ENCODE results near the gene BARHL2.

The BARHL2 gene

GRCh38 chr1:90724926-90725656 lies 8.0 kb upstream of the BARHL2 start:
- DNase-seq (ENCODE audit: low read depth in 1 of 2, low spot score in 1 of 2): no peak

- DNase-seq (ENCODE audit: low read depth in 1 of 2, low spot score in 1 of 2): no peak
Observed at GRCh38 chr1:90724361-90724760, 7.3 kb upstream of the BARHL2 start.

GRCh38 chr1:90723590-90724108 lies 6.5 kb upstream of the BARHL2 start:
- DNase-seq (ENCODE audit: low read depth in 1 of 2, low spot score in 1 of 2): no peak

GRCh38 chr1:90722874-90723589 lies 5.9 kb upstream of the BARHL2 start:
- DNase-seq (ENCODE audit: low read depth in 1 of 2, low spot score in 1 of 2): no peak

GRCh38 chr1:90721210-90722194 lies 4.4 kb upstream of the BARHL2 start:
- DNase-seq (ENCODE audit: low read depth in 1 of 2, low spot score in 1 of 2): no peak

GRCh38 chr1:90720145-90720636 lies 3.1 kb upstream of the BARHL2 start:
- DNase-seq (ENCODE audit: low read depth in 1 of 2, low spot score in 1 of 2): no peak

GRCh38 chr1:90719330-90720144 lies 2.4 kb upstream of the BARHL2 start:
- DNase-seq (ENCODE audit: low read depth in 1 of 2, low spot score in 1 of 2): no peak

- DNase-seq (ENCODE audit: low read depth in 1 of 2, low spot score in 1 of 2): no peak
Observed at GRCh38 chr1:90718411-90719329, 1.6 kb upstream of the BARHL2 start.

- no peak for DNase-seq (ENCODE audit: low read depth in 1 of 2, low spot score in 1 of 2)
Observed at GRCh38 chr1:90717665-90718410, 736 bp upstream of the BARHL2 start.

- no peak for DNase-seq (ENCODE audit: low read depth in 1 of 2, low spot score in 1 of 2)
Observed at GRCh38 chr1:90717356-90717664, 208 bp upstream of the BARHL2 start.

GRCh38 chr1:90716243-90716551 lies 905 bp downstream of the BARHL2 start:
- DNase-seq (ENCODE audit: low read depth in 1 of 2, low spot score in 1 of 2): no peak

- DNase-seq (ENCODE audit: low read depth in 1 of 2, low spot score in 1 of 2): no peak
Observed at GRCh38 chr1:90715309-90715708, 1.8 kb downstream of the BARHL2 start.

GRCh38 chr1:90714521-90714951 lies 2.6 kb downstream of the BARHL2 start:
- no peak for DNase-seq (ENCODE audit: low read depth in 1 of 2, low spot score in 1 of 2)

- no peak for DNase-seq (ENCODE audit: low read depth in 1 of 2, low spot score in 1 of 2)
Observed at GRCh38 chr1:90713741-90714509, 3.2 kb downstream of the BARHL2 start.

GRCh38 chr1:90712915-90713730 lies 4.0 kb downstream of the BARHL2 start:
- DNase-seq (ENCODE audit: low read depth in 1 of 2, low spot score in 1 of 2): no peak

GRCh38 chr1:90712153-90712856 lies 4.8 kb downstream of the BARHL2 start:
- no peak for DNase-seq (ENCODE audit: low read depth in 1 of 2, low spot score in 1 of 2)

- DNase-seq (ENCODE audit: low read depth in 1 of 2, low spot score in 1 of 2): no peak
Observed at GRCh38 chr1:90711696-90712095, 5.4 kb downstream of the BARHL2 start.
